A673 (cell line): Measurements from ENCODE around the gene FOLR2. TPM values are rescaled to one million over a fixed set of nuclear protein-coding genes. Genes with fewer than 3 reads are reported as not detected.

ENCODE experiments used
- BruUV-seq: library from RNA; stranded (reverse); fragments of 400-500 nt; replicated peaks from 2 replicates; lab custom pipeline; 2021; lab: Mats Ljungman, UMichigan
- CTCF ChIA-PET: fragments of 300-600 bp; sonication (Branson Sonifier 250); formaldehyde crosslinking; loops from one replicate; lab custom pipeline; 2022; ENCODE audit warnings: antibody characterized with exemption; lab: Charles Lee
- POLR2A ChIA-PET: fragments of 300-600 bp; sonication (Branson Sonifier 250); formaldehyde crosslinking; loops from one replicate; lab custom pipeline; 2022; ENCODE audit warnings: antibody characterized with exemption; ENCODE audit not compliant: low non-redundant PET; lab: Charles Lee
- DNase-seq: peaks from one replicate; pipeline ENCODE4 v3.0.0-alpha.2; 2015; ENCODE audit warnings: low spot score
- H3K27ac ChIP-seq: fragments of 200-600 bp; sonication (generic); 2 replicates; pipeline ENCODE4 v1.5.1; 2016; ENCODE audit warnings: mixed run types, low read depth, mild to moderate bottlenecking, mixed read lengths, antibody characterized with exemption, low read length; ENCODE audit not compliant: poor library complexity, severe bottlenecking
- H3K27me3 ChIP-seq: fragments of 200-600 bp; sonication (generic); replicated peaks from 2 replicates; pipeline ENCODE4 v1.6.1; 2017; ENCODE audit warnings: mixed run types, low read depth, mild to moderate bottlenecking, mixed read lengths, antibody characterized with exemption, low read length; ENCODE audit not compliant: insufficient read depth, poor library complexity
- H3K36me3 ChIP-seq: fragments of 200-600 bp; sonication (generic); 2 replicates; pipeline ENCODE4 v1.6.1; 2016; ENCODE audit warnings: mixed run types, mild to moderate bottlenecking, mixed read lengths, antibody characterized with exemption, low read length; ENCODE audit not compliant: insufficient read depth, poor library complexity, severe bottlenecking
- H3K4me1 ChIP-seq: fragments of 200-600 bp; sonication (generic); 2 replicates; pipeline ENCODE4 v1.6.1; 2017; ENCODE audit warnings: mixed run types, mild to moderate bottlenecking, mixed read lengths, antibody characterized with exemption, low read length; ENCODE audit not compliant: insufficient read depth, poor library complexity, severe bottlenecking
- H3K4me3 ChIP-seq: fragments of 200-600 bp; sonication (generic); 2 replicates; pipeline ENCODE4 v1.5.1; 2016; ENCODE audit warnings: low read depth, mixed run types, mild to moderate bottlenecking, mixed read lengths, low read length; ENCODE audit not compliant: poor library complexity, severe bottlenecking
- H3K9me3 ChIP-seq: fragments of 200-600 bp; sonication (generic); 2 replicates; pipeline ENCODE4 v1.6.1; 2016; ENCODE audit warnings: mixed run types, low read depth, mild to moderate bottlenecking, mixed read lengths, antibody characterized with exemption, low read length; ENCODE audit not compliant: poor library complexity, severe bottlenecking
- EZH2 ChIP-seq: fragments of 200-600 bp; sonication (generic); IDR thresholded peaks from 2 replicates; pipeline ENCODE4 v1.6.1; 2017; ENCODE audit warnings: borderline replicate concordance, low read depth, mild to moderate bottlenecking, mixed read lengths, antibody characterized with exemption, low read length; ENCODE audit not compliant: poor library complexity, severe bottlenecking
- intact Hi-C: fragments of 100-400 bp; cut with micrococcal nuclease; formaldehyde crosslinking; loops from one replicate; pipeline ENCODE4 v1.10.0; 2022; ENCODE audit not compliant: unreplicated experiment
- total RNA-seq: library from RNA; stranded (reverse); gene quantifications from 2 replicates; pipeline ENCODE4 v1.2.3, GENCODE V29; 2021
- TF ChIP-seq, protein P1 (sequence below): fragments of 300-800, 200-600 bp; sonication (generic); conservative IDR thresholded peaks from 2 replicates; pipeline ENCODE4 v1.5.1; 2017; ENCODE audit warnings: low read depth, mild to moderate bottlenecking, antibody characterized with exemption, low read length, moderate library complexity, mixed read lengths

Gene FOLR2
- total RNA-seq, 1 experiment from 2014 or later: not detected

DNA sequence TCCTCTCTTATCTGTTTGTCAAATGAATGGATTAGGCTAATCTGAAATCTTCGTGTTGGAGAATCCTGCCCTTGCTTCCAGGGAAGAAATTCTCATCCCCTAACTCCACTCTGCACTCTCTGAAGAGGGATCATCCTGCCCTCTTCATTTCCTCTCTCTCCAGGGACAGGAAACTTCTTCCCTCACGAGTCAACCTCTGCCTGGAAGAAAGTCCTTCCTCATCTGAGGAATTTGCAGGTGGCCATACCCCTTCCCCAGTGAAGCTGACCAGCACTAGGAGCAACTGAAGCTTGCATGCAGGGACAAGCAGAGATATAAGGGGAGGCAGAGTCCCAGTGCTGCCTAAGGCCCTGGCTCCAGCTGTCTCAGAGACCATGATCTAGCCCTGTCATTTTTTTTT, 31.0 kb downstream of the FOLR2 start:
- ChIA-PET POLR2A (no interaction called here), CTCF (no interaction called here)
- intact Hi-C loops: no loop called here
- Histone ChIP-seq H3K27me3 (peaks cover 68% of the 10 kb centered on the region), H3K4me3 (no peak overlapping the region), H3K4me1 (no peaks in the 10 kb centered on the region), H3K36me3 (no peaks in the 10 kb centered on the region), H3K9me3 (no peaks in the 10 kb centered on the region), H3K27ac (no peak overlapping the region)
- TF ChIP-seq, protein P1, sequence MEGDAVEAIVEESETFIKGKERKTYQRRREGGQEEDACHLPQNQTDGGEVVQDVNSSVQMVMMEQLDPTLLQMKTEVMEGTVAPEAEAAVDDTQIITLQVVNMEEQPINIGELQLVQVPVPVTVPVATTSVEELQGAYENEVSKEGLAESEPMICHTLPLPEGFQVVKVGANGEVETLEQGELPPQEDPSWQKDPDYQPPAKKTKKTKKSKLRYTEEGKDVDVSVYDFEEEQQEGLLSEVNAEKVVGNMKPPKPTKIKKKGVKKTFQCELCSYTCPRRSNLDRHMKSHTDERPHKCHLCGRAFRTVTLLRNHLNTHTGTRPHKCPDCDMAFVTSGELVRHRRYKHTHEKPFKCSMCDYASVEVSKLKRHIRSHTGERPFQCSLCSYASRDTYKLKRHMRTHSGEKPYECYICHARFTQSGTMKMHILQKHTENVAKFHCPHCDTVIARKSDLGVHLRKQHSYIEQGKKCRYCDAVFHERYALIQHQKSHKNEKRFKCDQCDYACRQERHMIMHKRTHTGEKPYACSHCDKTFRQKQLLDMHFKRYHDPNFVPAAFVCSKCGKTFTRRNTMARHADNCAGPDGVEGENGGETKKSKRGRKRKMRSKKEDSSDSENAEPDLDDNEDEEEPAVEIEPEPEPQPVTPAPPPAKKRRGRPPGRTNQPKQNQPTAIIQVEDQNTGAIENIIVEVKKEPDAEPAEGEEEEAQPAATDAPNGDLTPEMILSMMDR: no peak
- no peak for DNase-seq
- BruUV-seq: no TSS peak

- peaks cover 61% of the 10 kb centered on the region for H3K27me3 ChIP-seq
- H3K4me3 ChIP-seq: no peak overlapping the region
- DNase-seq: no peak
- no peaks in the 10 kb centered on the region for H3K9me3 ChIP-seq
- no peaks in the 10 kb centered on the region for H3K4me1 ChIP-seq
- ChIA-PET CTCF (no interaction called here), POLR2A (no interaction called here)
- H3K36me3 ChIP-seq: no peaks in the 10 kb centered on the region
- intact Hi-C loops: no loop called here
- no peak overlapping the region for H3K27ac ChIP-seq
- BruUV-seq: no TSS peak
- TF ChIP-seq, protein P1: no peak
- TF ChIP-seq EZH2: no peak
These were observed 33.4 kb downstream of the FOLR2 start for GRCh38 chr11:72249961-72250360.

DNA sequence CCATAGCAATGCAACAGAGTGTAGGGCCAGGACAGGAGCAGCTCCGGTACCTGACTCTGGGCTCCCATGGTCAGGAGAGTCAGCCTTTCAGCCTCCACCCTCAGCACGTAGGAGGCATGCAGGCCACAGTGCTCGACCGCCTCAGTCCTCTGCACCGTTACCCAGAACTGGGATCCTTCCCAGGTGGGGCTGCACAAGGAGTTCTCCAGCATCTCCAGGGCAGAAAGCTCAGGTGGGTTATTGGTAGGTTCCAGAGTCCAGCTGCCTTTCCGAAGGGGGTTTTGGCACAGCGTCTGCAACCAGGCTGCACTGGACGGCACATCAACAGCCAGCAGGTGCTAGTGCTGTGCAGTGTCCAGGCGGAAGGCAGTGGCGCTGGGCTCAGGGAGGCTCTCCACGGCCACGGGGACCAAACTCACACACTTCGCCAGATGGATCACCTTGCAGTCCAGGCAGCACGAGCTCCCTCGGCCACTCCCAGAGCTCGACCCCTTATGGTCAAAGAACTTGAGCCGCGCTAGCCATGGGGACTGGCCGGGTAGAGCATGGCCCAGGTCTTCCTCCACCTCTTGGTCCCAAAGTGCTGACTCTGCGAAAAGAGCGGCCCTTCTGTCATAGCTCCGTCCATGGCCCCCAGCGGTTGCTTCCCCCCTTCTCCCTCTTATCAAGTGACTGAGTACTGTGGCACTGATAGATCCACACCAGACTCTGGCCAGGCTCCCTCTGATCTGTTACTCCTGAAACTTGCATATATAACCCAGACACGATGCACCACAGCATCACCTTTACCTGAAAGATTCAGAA, 34.3 kb downstream of the FOLR2 start:
- no peaks in the 10 kb centered on the region for H3K36me3 ChIP-seq
- ChIA-PET CTCF (no interaction called here), POLR2A (no interaction called here)
- intact Hi-C loops: no loop called here
- no peak for DNase-seq
- H3K27me3 ChIP-seq: peaks cover 59% of the 10 kb centered on the region
- no peak for TF ChIP-seq EZH2
- TF ChIP-seq, protein P1: no peak
- no peak overlapping the region for H3K27ac ChIP-seq
- H3K9me3 ChIP-seq: no peaks in the 10 kb centered on the region
- BruUV-seq: no TSS peak
- H3K4me1 ChIP-seq: no peaks in the 10 kb centered on the region
- no peak overlapping the region for H3K4me3 ChIP-seq
